ENCODE results near the gene FASN. TPM values are rescaled to one million over a fixed set of nuclear protein-coding genes. Genes with fewer than 3 reads are reported as not detected.
A peak's percentile ranks its signal among the peaks of the same experiment; 100 is the strongest.

The FASN gene
- total and polyA plus RNA-seq, 2 of the 13 experiments (the other 11 are each of a cell fraction or from before 2014, with no cell fraction given): 51.7 to 101 TPM

GRCh38 chr17:82101767-82102679, 4.0 kb upstream of the FASN start (continued):
- TF ChIP-seq ZNF142 (CRISPR knock-in tag; IDR thresholded peaks at IDR 0.05) (no peak; the same call in 1 of the 2 replicates), ZNF580 (CRISPR knock-in tag; IDR thresholded peaks at IDR 0.05; ENCODE audit: borderline replicate concordance, low read depth) (peak; percentile 74; the same call in 1 of the 2 replicates), ZNF772 (CRISPR knock-in tag; IDR thresholded peaks at IDR 0.05) (peak; percentile 72), HNF4A (CRISPR knock-in tag; IDR thresholded peaks at IDR 0.05) (peak; percentile 74), GLMP (CRISPR knock-in tag; IDR thresholded peaks at IDR 0.05; ENCODE audit: borderline replicate concordance) (no peak), SRY (CRISPR knock-in tag; IDR thresholded peaks at IDR 0.05) (peak; percentile 59; the same call in 1 of the 2 replicates), MZF1 (CRISPR knock-in tag; IDR thresholded peaks at IDR 0.05; ENCODE audit: borderline replicate concordance) (no peak), MAFG (CRISPR knock-in tag; IDR thresholded peaks at IDR 0.05) (no peak), BRF2 (CRISPR knock-in tag; IDR thresholded peaks at IDR 0.05) (peak; percentile 81; the same call in 1 of the 2 replicates), NKX3-1 (CRISPR knock-in tag; IDR thresholded peaks at IDR 0.05) (no peak), NFKBIZ (CRISPR knock-in tag; IDR thresholded peaks at IDR 0.05) (peak; percentile 93), ZNF232 (CRISPR knock-in tag; IDR thresholded peaks at IDR 0.05; ENCODE audit: borderline replicate concordance) (no peak), DZIP1 (CRISPR knock-in tag; IDR thresholded peaks at IDR 0.05) (no peak; the same call in 1 of the 2 replicates), ZNF891 (CRISPR knock-in tag; IDR thresholded peaks at IDR 0.05) (peak; percentile 82)

All from HepG2 (cell line).